Dendritic cell treated with granulocyte-macrophage colony-stimulating factor and Interleukin-4, amounts not matched to agents 40 ng/mL and 50 ng/mL, for 4 days (primary cell): ENCODE results near the gene BLOC1S4.

Experiments
- H3K27ac Mint-ChIP-seq: one replicate; pipeline ENCODE4 v1.8.0; 2022; ENCODE audit warnings: mild to moderate bottlenecking, mixed read lengths
- H3K27me3 Mint-ChIP-seq: one replicate; pipeline ENCODE4 v1.8.0; 2022; ENCODE audit warnings: mild to moderate bottlenecking, mixed read lengths
- H3K36me3 Mint-ChIP-seq: one replicate; pipeline ENCODE4 v1.8.0; 2022; ENCODE audit warnings: low read depth, mixed read lengths
- H3K4me1 Mint-ChIP-seq: one replicate; pipeline ENCODE4 v1.8.0; 2022; ENCODE audit warnings: low read depth, mixed read lengths
- H3K4me3 Mint-ChIP-seq: one replicate; pipeline ENCODE4 v1.8.0; 2022; ENCODE audit warnings: mild to moderate bottlenecking, moderate library complexity, mixed read lengths
- H3K9me3 Mint-ChIP-seq: one replicate; pipeline ENCODE4 v1.8.0; 2022; ENCODE audit warnings: mixed read lengths
- intact Hi-C: fragments of 100-400 bp; cut with micrococcal nuclease; formaldehyde crosslinking; loops from one replicate; pipeline ENCODE4 v1.15.0; 2022

Gene BLOC1S4

GRCh38 chr4:6682862-6683590 lies 32.9 kb upstream of the BLOC1S4 start:
- H3K4me1 Mint-ChIP-seq, result peaks cover 7% of the 10 kb centered on the region
- H3K27ac Mint-ChIP-seq, result no peak overlapping the region
- no peak overlapping the region for H3K4me3 Mint-ChIP-seq
- peaks cover 7% of the 10 kb centered on the region for H3K9me3 Mint-ChIP-seq
- H3K27me3 Mint-ChIP-seq, result no peaks in the 10 kb centered on the region
- intact Hi-C loops, result no loop called here
- peaks cover 15% of the 10 kb centered on the region for H3K36me3 Mint-ChIP-seq

DNA sequence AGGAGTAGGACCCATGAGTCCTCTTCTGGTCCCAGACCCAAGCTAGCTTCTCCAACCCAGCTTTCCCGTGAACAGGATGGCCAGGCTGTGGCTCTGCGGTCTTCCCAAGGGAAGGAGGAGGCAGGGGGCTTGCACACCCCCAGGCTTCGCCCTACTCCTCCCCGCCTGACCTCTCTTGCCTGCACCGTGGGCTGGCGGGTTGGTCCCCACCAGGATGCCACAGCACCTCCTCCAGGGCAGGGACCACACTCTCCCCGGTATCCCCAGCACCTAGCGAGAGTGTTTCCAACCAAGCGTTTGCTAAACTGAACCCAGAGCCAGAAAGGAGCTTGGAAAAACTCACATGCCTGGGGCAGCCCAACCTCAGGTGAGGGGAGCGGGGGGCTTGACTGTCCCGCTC lies 31.3 kb upstream of the BLOC1S4 start:
- intact Hi-C loops, result no loop called here
- peaks cover 20% of the 10 kb centered on the region for H3K4me1 Mint-ChIP-seq
- H3K4me3 Mint-ChIP-seq, result no peak overlapping the region
- peaks cover 15% of the 10 kb centered on the region for H3K36me3 Mint-ChIP-seq
- H3K27me3 Mint-ChIP-seq, result peaks cover 3% of the 10 kb centered on the region
- H3K27ac Mint-ChIP-seq, result no peak overlapping the region
- peaks cover 7% of the 10 kb centered on the region for H3K9me3 Mint-ChIP-seq

- H3K27me3 Mint-ChIP-seq, result peaks cover 6% of the 10 kb centered on the region
- peaks cover 29% of the 10 kb centered on the region for H3K4me1 Mint-ChIP-seq
- no peaks in the 10 kb centered on the region for H3K9me3 Mint-ChIP-seq
- intact Hi-C loops, result no loop called here
- H3K4me3 Mint-ChIP-seq, result no peak overlapping the region
- peaks cover under 1% of the 10 kb centered on the region for H3K36me3 Mint-ChIP-seq
- no peak overlapping the region for H3K27ac Mint-ChIP-seq
Measured at GRCh38 chr4:6686104-6686787, 29.7 kb upstream of the BLOC1S4 start.

DNA sequence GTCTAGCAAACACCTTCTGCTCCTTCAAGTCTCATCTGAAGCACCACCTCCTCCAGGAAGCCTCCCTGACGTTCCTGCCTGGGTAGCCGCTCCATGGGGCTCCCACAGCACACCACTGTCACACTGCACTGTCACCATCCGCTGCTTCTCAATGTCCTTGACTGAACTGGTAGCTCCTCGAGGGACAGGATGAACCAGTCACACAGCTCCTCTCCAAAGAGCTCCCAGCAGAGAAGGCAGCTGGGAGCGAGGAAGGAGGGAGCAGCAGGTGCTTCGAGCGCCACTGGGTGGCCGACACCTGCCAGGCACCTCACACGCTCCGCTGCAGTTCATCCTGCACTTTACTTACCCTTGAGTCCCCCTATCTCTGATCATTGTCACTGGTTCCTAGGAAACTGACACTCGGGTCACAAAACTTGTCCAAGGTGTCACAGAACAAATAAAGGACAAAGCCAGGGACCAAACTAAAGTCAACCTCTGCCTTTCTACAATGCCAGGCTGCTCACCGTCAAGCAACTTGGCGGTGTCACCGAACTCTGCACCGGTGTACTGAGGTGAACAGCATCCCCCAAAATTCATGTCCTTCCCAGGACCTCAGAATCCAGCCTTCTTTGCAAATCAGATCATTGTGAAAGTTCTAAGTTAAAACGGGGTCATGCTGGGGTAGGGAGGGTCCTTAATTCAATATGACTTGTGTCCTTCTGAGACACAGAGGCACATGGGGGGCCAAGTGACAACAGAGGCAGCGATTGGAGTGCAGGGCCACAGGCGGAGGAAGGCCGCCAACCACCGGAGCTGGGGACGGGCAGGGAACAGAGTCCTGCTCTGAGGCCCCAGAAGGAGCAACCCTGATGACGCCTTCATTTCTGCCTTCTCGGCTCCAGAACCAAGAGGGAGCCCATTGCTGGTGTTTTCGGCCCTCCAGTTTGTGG lies 27.8 kb upstream of the BLOC1S4 start:
- Mint-ChIP-seq H3K4me1 (peaks cover 28% of the 10 kb centered on the region), H3K27ac (no peak overlapping the region)
- intact Hi-C loops, result no loop called here

GRCh38 chr4:6688879-6689505 lies 27.0 kb upstream of the BLOC1S4 start:
- Mint-ChIP-seq H3K27ac (no peak overlapping the region), H3K4me1 (peaks cover 36% of the 10 kb centered on the region)

More for the DNA sequence above, 27.8 kb upstream of the BLOC1S4 start:
- Mint-ChIP-seq H3K4me3 (no peak overlapping the region), H3K36me3 (no peaks in the 10 kb centered on the region), H3K9me3 (no peaks in the 10 kb centered on the region), H3K27me3 (peaks cover 6% of the 10 kb centered on the region)

DNA sequence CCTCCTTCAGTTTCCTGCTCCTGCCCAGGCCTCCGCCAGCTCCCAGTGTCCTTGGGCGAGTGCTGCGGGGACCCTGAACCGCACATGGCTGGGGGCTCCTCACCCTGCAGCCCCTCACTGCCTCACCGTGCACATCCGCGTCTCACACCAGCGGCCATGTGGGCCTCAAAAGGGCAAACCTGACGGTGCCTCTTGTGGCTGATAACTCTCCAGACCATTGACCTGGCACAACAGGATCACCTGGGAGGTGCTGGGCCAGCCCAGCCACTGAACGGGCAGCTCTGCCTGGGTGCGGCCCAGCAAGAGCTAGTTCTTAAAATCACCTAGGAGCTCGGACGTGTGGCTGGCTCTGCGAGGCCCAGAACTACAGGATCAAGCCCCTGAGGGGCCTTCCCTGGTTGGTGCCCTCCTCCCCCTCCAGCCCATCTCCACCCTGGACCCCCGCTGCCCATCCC lies 26.4 kb upstream of the BLOC1S4 start:
- Mint-ChIP-seq H3K36me3 (no peaks in the 10 kb centered on the region), H3K9me3 (no peaks in the 10 kb centered on the region), H3K4me1 (peaks cover 41% of the 10 kb centered on the region), H3K27ac (peak overlapping the region; percentile 51), H3K27me3 (peaks cover 6% of the 10 kb centered on the region), H3K4me3 (peak overlapping the region; percentile 41)
- intact Hi-C loops, result no loop called here

More at GRCh38 chr4:6688879-6689505, 27.0 kb upstream of the BLOC1S4 start:
- Mint-ChIP-seq H3K4me3 (no peak overlapping the region), H3K9me3 (no peaks in the 10 kb centered on the region), H3K36me3 (no peaks in the 10 kb centered on the region), H3K27me3 (peaks cover 6% of the 10 kb centered on the region)
- intact Hi-C loops, result no loop called here

GRCh38 chr4:6692379-6692778 lies 23.6 kb upstream of the BLOC1S4 start:
- Mint-ChIP-seq H3K4me3 (no peak overlapping the region), H3K36me3 (no peaks in the 10 kb centered on the region), H3K27me3 (peaks cover 6% of the 10 kb centered on the region), H3K4me1 (peaks cover 63% of the 10 kb centered on the region), H3K27ac (peak overlapping the region; percentile 71), H3K9me3 (no peaks in the 10 kb centered on the region)
- intact Hi-C loops, result no loop called here

GRCh38 chr4:6692806-6693205 lies 23.2 kb upstream of the BLOC1S4 start:
- H3K27me3 Mint-ChIP-seq, result peaks cover 6% of the 10 kb centered on the region
- H3K9me3 Mint-ChIP-seq, result no peaks in the 10 kb centered on the region
- no peaks in the 10 kb centered on the region for H3K36me3 Mint-ChIP-seq
- H3K27ac Mint-ChIP-seq, result peak overlapping the region; percentile 71
- no peak overlapping the region for H3K4me3 Mint-ChIP-seq
- peaks cover 63% of the 10 kb centered on the region for H3K4me1 Mint-ChIP-seq
- intact Hi-C loops, result no loop called here

GRCh38 chr4:6693231-6694176 lies 22.5 kb upstream of the BLOC1S4 start, which contains the start of gene S100P:
TSS of gene S100P (plus strand) at chr4:6693878. CDS start at chr4:6693933, 55 bp downstream.
- H3K4me3 Mint-ChIP-seq, result peak within 1 kb of the TSS; percentile 50
- intact Hi-C loops, result no loop called here
- peak within 1 kb of the TSS; percentile 71 for H3K27ac Mint-ChIP-seq
- peaks cover 62% of the 10 kb centered on the region for H3K4me1 Mint-ChIP-seq
- no peaks in the 10 kb centered on the region for H3K36me3 Mint-ChIP-seq
- H3K9me3 Mint-ChIP-seq, result no peaks in the 10 kb centered on the region
- H3K27me3 Mint-ChIP-seq, result peaks cover 6% of the 10 kb centered on the region

DNA sequence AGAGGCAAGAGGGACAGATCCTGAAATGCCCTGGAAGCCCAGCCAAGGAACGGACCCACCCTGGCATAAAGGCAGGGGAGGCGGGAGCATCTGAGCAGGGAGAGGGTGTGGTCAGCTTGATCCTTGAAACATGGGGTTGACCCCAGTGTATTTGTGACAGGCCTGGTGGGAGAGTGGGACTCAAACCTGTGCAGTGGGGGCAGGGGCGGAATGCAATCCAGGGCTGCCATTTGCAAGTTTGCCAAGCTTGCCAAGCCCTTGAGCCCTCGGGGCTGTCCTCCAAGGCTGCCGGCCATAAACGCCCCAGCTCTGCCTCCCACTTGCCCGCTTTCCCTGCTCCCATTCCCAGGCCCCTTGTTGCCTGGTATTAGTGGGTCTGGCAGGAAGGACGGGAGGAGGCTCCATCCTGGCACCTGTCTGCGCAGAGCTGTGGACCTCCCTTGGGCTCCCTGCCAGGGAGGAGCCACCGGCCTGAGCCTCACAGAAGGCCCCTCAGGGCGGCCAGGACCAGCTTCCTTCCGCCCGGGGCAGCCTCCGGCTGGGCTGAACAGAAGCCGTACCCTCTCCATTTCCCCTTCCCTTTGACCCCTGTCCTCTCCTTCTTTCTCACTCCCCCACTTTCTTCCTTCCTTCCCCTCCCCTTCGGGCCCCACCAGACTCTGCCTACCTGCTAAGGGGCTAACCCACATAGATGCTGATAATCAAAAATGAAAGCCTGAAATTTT lies 21.6 kb upstream of the BLOC1S4 start:
- H3K9me3 Mint-ChIP-seq, result no peaks in the 10 kb centered on the region
- intact Hi-C loops, result no loop called here
- H3K4me1 Mint-ChIP-seq, result peaks cover 54% of the 10 kb centered on the region
- H3K27ac Mint-ChIP-seq, result peak overlapping the region; percentile 71
- H3K4me3 Mint-ChIP-seq, result peak overlapping the region; percentile 50
- H3K36me3 Mint-ChIP-seq, result peaks cover under 1% of the 10 kb centered on the region
- H3K27me3 Mint-ChIP-seq, result peaks cover 6% of the 10 kb centered on the region

GRCh38 chr4:6695660-6696610 lies 20.0 kb upstream of the BLOC1S4 start:
- intact Hi-C loops, result no loop called here
- no peaks in the 10 kb centered on the region for H3K9me3 Mint-ChIP-seq
- H3K36me3 Mint-ChIP-seq, result peaks cover 16% of the 10 kb centered on the region
- peak overlapping the region; percentile 52 for H3K27ac Mint-ChIP-seq
- H3K4me1 Mint-ChIP-seq, result peaks cover 41% of the 10 kb centered on the region
- H3K4me3 Mint-ChIP-seq, result no peak overlapping the region
- H3K27me3 Mint-ChIP-seq, result no peaks in the 10 kb centered on the region
